ENCODE measurements around the gene COG5.
"Not testable (repeated sequence)": the region's sequence is repeated elsewhere in the genome, so short reads cannot be mapped to it uniquely, and the experiment has no call there.

The COG5 gene

DNA sequence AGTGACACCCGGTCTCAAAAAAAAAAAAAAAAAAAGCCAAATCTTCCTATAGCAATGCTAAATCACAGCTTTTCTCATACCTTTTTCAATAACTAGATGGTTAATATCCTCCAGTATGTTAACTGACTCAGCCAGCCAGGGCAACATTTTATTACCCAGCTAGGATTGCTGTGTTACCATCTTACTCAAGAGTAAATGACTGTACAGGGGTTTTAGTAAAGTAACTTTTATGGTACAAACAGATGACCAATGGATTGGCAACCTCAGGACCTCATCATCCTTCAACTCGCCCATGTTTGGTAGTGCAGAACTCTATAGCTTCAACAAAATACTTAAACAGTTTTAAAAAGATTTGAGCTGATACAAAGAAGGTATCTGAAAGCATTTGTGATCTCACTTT is 335.4 kb downstream of the COG5 start:
- Histone ChIP-seq H3K36me3 (ENCODE audit: insufficient read depth, low read length) (no peaks in the 10 kb centered on the region; the same call in 1 of the 2 replicates), H3F3A (ENCODE audit: low read depth) (no peaks in the 10 kb centered on the region), H3K9me2 (replicated peaks; ENCODE audit: low read depth, low read length) (no peaks in the 10 kb centered on the region), H3K79me2 (ENCODE audit: insufficient read depth, low read length) (no peaks in the 10 kb centered on the region), H3K9ac (ENCODE audit: low read depth, low read length, poor library complexity, severe bottlenecking) (no peak overlapping the region), H3K4me3 (ENCODE audit: low read length, poor library complexity, severe bottlenecking) (no peak overlapping the region), H3K4me1 (ENCODE audit: insufficient read depth, low read length, poor library complexity, severe bottlenecking) (no peaks in the 10 kb centered on the region), H4K20me1 (ENCODE audit: insufficient read depth, low read length, poor library complexity, severe bottlenecking) (no peaks in the 10 kb centered on the region), H3K4me2 (ENCODE audit: low read depth, low read length, poor library complexity, severe bottlenecking) (no peak overlapping the region), H3K9me3 (ENCODE audit: insufficient read depth, low read depth, low read length) (no peaks in the 10 kb centered on the region), H2AFZ (ENCODE audit: low read length) (no peak overlapping the region), H3K27me3 (ENCODE audit: insufficient read depth, low read length, poor library complexity, severe bottlenecking) (no peaks in the 10 kb centered on the region)
- TF ChIP-seq, protein P1, sequence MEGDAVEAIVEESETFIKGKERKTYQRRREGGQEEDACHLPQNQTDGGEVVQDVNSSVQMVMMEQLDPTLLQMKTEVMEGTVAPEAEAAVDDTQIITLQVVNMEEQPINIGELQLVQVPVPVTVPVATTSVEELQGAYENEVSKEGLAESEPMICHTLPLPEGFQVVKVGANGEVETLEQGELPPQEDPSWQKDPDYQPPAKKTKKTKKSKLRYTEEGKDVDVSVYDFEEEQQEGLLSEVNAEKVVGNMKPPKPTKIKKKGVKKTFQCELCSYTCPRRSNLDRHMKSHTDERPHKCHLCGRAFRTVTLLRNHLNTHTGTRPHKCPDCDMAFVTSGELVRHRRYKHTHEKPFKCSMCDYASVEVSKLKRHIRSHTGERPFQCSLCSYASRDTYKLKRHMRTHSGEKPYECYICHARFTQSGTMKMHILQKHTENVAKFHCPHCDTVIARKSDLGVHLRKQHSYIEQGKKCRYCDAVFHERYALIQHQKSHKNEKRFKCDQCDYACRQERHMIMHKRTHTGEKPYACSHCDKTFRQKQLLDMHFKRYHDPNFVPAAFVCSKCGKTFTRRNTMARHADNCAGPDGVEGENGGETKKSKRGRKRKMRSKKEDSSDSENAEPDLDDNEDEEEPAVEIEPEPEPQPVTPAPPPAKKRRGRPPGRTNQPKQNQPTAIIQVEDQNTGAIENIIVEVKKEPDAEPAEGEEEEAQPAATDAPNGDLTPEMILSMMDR (conservative IDR thresholded peaks at IDR 0.05; ENCODE audit: low read length) = no peak
- TF ChIP-seq EZH2phosphoT487 (IDR thresholded peaks at IDR 0.05; ENCODE audit: borderline replicate concordance) = no peak

DNA sequence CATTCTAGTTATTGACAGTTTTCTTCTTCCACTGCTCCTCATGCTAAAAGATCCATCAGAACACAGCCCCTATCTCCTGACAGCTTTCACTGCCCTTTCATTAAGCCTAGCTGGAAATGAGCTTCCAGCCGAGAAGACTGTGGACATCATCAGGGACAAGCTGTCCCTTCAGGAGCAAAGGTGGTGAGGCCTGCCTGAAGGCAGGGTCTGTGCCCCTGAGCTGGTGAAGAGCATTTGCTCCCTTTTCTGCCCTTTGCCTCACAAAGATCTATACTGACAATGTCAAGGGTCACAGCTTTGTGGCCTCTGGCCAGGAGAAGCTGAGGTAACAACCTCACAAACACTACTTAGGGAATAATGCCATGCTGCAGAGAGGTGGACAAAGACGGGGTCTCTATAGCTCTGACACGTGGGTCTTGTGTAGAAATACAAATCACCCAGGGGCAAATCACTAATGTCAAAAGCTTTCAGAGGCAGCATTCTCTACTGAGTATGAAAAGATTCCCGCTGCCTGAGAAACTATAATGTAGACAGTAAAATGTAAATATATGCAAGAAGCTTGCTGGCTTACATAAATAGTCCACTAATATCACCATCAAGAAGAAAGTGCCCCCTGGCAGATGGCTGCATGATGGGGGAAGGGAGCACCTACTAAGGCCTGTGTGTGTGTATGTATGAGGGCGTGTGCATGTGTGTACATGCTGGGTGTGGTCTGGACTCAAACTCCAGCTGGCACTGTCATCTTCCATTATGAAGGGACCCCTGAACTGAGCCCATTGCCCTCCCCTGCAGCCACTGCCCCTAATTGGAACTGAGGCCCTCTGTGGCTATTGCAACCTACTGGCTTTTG is 339.1 kb downstream of the COG5 start:
- no peaks in the 10 kb centered on the region for H3K4me1 ChIP-seq (ENCODE audit: insufficient read depth, low read length, poor library complexity, severe bottlenecking)
- TF ChIP-seq, protein P1 (conservative IDR thresholded peaks at IDR 0.05; ENCODE audit: low read length) = no peak
- TF ChIP-seq EZH2phosphoT487 (IDR thresholded peaks at IDR 0.05; ENCODE audit: borderline replicate concordance) = no peak

DNA sequence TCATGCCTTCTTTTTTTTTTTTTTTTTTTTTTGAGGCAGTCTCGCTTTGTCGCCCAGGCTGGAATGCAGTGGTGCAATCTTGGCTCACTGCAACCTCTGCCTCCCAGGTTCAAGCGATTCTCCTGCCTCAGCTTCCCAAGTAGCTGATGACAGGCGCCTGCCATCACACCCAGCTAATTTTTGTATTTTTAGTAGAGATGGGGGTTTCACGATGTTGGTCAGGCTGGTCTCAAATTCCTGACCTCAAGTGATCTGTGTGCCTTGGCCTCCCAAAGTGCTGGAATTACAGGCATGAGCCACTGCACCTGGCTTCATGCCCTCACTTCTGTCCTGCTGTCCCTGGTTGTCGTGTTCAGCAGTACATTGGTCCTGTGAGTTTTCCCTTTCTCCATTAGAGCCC is 342.9 kb downstream of the COG5 start:
- H3K79me2 ChIP-seq (ENCODE audit: insufficient read depth, low read length); H3K4me2 ChIP-seq (ENCODE audit: low read depth, low read length, poor library complexity, severe bottlenecking); H3K9me3 ChIP-seq (ENCODE audit: insufficient read depth, low read depth, low read length); H3K36me3 ChIP-seq (ENCODE audit: insufficient read depth, low read length); H3K27me3 ChIP-seq (ENCODE audit: insufficient read depth, low read length, poor library complexity, severe bottlenecking); H3F3A ChIP-seq (ENCODE audit: low read depth); H2AFZ ChIP-seq (ENCODE audit: low read length); H3K4me3 ChIP-seq (ENCODE audit: low read length, poor library complexity, severe bottlenecking); H3K9me2 ChIP-seq (replicated peaks; ENCODE audit: low read depth, low read length); H3K4me1 ChIP-seq (ENCODE audit: insufficient read depth, low read length, poor library complexity, severe bottlenecking); H4K20me1 ChIP-seq (ENCODE audit: insufficient read depth, low read length, poor library complexity, severe bottlenecking); H3K9ac ChIP-seq (ENCODE audit: low read depth, low read length, poor library complexity, severe bottlenecking): not testable (repeated sequence)

More for the DNA sequence above, 339.1 kb downstream of the COG5 start:
- Histone ChIP-seq H3F3A (ENCODE audit: low read depth) (no peaks in the 10 kb centered on the region), H3K9me3 (ENCODE audit: insufficient read depth, low read depth, low read length) (no peaks in the 10 kb centered on the region), H3K9ac (ENCODE audit: low read depth, low read length, poor library complexity, severe bottlenecking) (no peak overlapping the region), H2AFZ (ENCODE audit: low read length) (no peak overlapping the region), H4K20me1 (ENCODE audit: insufficient read depth, low read length, poor library complexity, severe bottlenecking) (no peaks in the 10 kb centered on the region), H3K4me3 (ENCODE audit: low read length, poor library complexity, severe bottlenecking) (no peak overlapping the region), H3K27me3 (ENCODE audit: insufficient read depth, low read length, poor library complexity, severe bottlenecking) (no peaks in the 10 kb centered on the region), H3K36me3 (ENCODE audit: insufficient read depth, low read length) (no peaks in the 10 kb centered on the region), H3K79me2 (ENCODE audit: insufficient read depth, low read length) (no peaks in the 10 kb centered on the region), H3K4me2 (ENCODE audit: low read depth, low read length, poor library complexity, severe bottlenecking) (no peak overlapping the region), H3K9me2 (replicated peaks; ENCODE audit: low read depth, low read length) (no peaks in the 10 kb centered on the region)

DNA sequence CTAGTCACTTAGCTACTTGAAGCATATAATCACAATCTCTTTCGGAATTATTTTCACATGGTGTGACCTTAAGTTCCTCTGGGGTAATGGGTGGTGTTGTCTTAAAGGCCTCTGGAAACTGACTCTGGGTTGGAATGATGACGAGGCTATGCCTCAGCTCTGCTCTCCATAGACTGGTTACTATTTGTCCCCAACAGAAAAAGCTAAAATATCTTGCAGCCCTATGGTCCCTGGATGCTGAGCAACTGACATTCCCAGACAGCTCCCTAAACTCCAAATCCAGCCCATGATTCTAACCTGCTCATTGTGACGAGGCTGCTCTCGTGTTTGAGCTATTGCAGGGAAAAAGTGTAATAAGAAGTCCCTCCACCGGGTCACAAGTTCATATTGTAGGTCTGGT is 343.4 kb downstream of the COG5 start:
- no peaks in the 10 kb centered on the region for H3K4me1 ChIP-seq (ENCODE audit: insufficient read depth, low read length, poor library complexity, severe bottlenecking)
- H3K4me2 ChIP-seq (ENCODE audit: low read depth, low read length, poor library complexity, severe bottlenecking) = no peak overlapping the region
- H4K20me1 ChIP-seq (ENCODE audit: insufficient read depth, low read length, poor library complexity, severe bottlenecking) = no peaks in the 10 kb centered on the region
- no peaks in the 10 kb centered on the region for H3F3A ChIP-seq (ENCODE audit: low read depth)
- H3K4me3 ChIP-seq (ENCODE audit: low read length, poor library complexity, severe bottlenecking) = no peak overlapping the region
- H3K36me3 ChIP-seq (ENCODE audit: insufficient read depth, low read length) = no peaks in the 10 kb centered on the region
- no peaks in the 10 kb centered on the region for H3K9me2 ChIP-seq (replicated peaks; ENCODE audit: low read depth, low read length)
- no peaks in the 10 kb centered on the region for H3K9me3 ChIP-seq (ENCODE audit: insufficient read depth, low read depth, low read length)
- H3K9ac ChIP-seq (ENCODE audit: low read depth, low read length, poor library complexity, severe bottlenecking) = no peak overlapping the region
- no peak overlapping the region for H2AFZ ChIP-seq (ENCODE audit: low read length)
- TF ChIP-seq, protein P1 (conservative IDR thresholded peaks at IDR 0.05; ENCODE audit: low read length) = no peak
- TF ChIP-seq EZH2phosphoT487 (IDR thresholded peaks at IDR 0.05; ENCODE audit: borderline replicate concordance) = no peak
- H3K27me3 ChIP-seq (ENCODE audit: insufficient read depth, low read length, poor library complexity, severe bottlenecking) = no peaks in the 10 kb centered on the region
- no peaks in the 10 kb centered on the region for H3K79me2 ChIP-seq (ENCODE audit: insufficient read depth, low read length)

Measured in Loucy (cell line).